Measurements from ENCODE around the gene FAM149A.

Gene FAM149A

GRCh38 chr4:186158966-186159365 lies 54.5 kb downstream of the FAM149A start:
- H3K9me3 ChIP-seq (ENCODE audit: insufficient read depth, low read length) = no peaks in the 10 kb centered on the region
- H3K9ac ChIP-seq (ENCODE audit: insufficient read length, low read depth) = no peak overlapping the region
- H3K27me3 ChIP-seq (ENCODE audit: insufficient read depth, insufficient read length) = no peaks in the 10 kb centered on the region
- TF ChIP-seq YY1 (IDR thresholded peaks at IDR 0.05; ENCODE audit: insufficient read depth, insufficient read length) (no peak), SUZ12 (IDR thresholded peaks at IDR 0.05; ENCODE audit: extremely low read depth, insufficient read depth, insufficient read length) (no peak), ZNF274 (IDR thresholded peaks at IDR 0.05; ENCODE audit: low read depth, low read length) (no peak)
- no peak overlapping the region for H3K4me3 ChIP-seq (ENCODE audit: insufficient read length, low read depth)
- H3K36me3 ChIP-seq (ENCODE audit: insufficient read depth, insufficient read length, low read length) = no peaks in the 10 kb centered on the region
- no peak for DNase-seq (ENCODE audit: low read depth, low spot score)
- peaks cover 3% of the 10 kb centered on the region for H3K4me1 ChIP-seq (ENCODE audit: insufficient read depth, insufficient read length)

GRCh38 chr4:186159613-186160012 lies 55.1 kb downstream of the FAM149A start:
- no peak for DNase-seq (ENCODE audit: low read depth, low spot score)
- H3K9ac ChIP-seq (ENCODE audit: insufficient read length, low read depth) = no peak overlapping the region
- no peak overlapping the region for H3K4me3 ChIP-seq (ENCODE audit: insufficient read length, low read depth)
- H3K36me3 ChIP-seq (ENCODE audit: insufficient read depth, insufficient read length, low read length) = no peaks in the 10 kb centered on the region
- H3K9me3 ChIP-seq (ENCODE audit: insufficient read depth, low read length) = no peaks in the 10 kb centered on the region
- H3K4me1 ChIP-seq (ENCODE audit: insufficient read depth, insufficient read length) = peaks cover 3% of the 10 kb centered on the region
- H3K27me3 ChIP-seq (ENCODE audit: insufficient read depth, insufficient read length) = no peaks in the 10 kb centered on the region
- TF ChIP-seq ZNF274 (IDR thresholded peaks at IDR 0.05; ENCODE audit: low read depth, low read length) = no peak
- TF ChIP-seq SUZ12 (IDR thresholded peaks at IDR 0.05; ENCODE audit: extremely low read depth, insufficient read depth, insufficient read length) = no peak
- no peak for TF ChIP-seq YY1 (IDR thresholded peaks at IDR 0.05; ENCODE audit: insufficient read depth, insufficient read length)

GRCh38 chr4:186161138-186161537 lies 56.6 kb downstream of the FAM149A start:
- no peak overlapping the region for H3K4me3 ChIP-seq (ENCODE audit: insufficient read length, low read depth)
- no peaks in the 10 kb centered on the region for H3K9me3 ChIP-seq (ENCODE audit: insufficient read depth, low read length)
- peaks cover 3% of the 10 kb centered on the region for H3K4me1 ChIP-seq (ENCODE audit: insufficient read depth, insufficient read length)
- H3K27me3 ChIP-seq (ENCODE audit: insufficient read depth, insufficient read length) = no peaks in the 10 kb centered on the region
- no peaks in the 10 kb centered on the region for H3K36me3 ChIP-seq (ENCODE audit: insufficient read depth, insufficient read length, low read length)
- H3K9ac ChIP-seq (ENCODE audit: insufficient read length, low read depth) = no peak overlapping the region
- no peak for DNase-seq (ENCODE audit: low read depth, low spot score)
- TF ChIP-seq YY1 (IDR thresholded peaks at IDR 0.05; ENCODE audit: insufficient read depth, insufficient read length) (no peak), SUZ12 (IDR thresholded peaks at IDR 0.05; ENCODE audit: extremely low read depth, insufficient read depth, insufficient read length) (no peak), ZNF274 (IDR thresholded peaks at IDR 0.05; ENCODE audit: low read depth, low read length) (no peak)

- no peaks in the 10 kb centered on the region for H3K36me3 ChIP-seq (ENCODE audit: insufficient read depth, insufficient read length, low read length)
- no peaks in the 10 kb centered on the region for H3K27me3 ChIP-seq (ENCODE audit: insufficient read depth, insufficient read length)
- H3K9ac ChIP-seq (ENCODE audit: insufficient read length, low read depth) = no peak overlapping the region
- TF ChIP-seq SUZ12 (IDR thresholded peaks at IDR 0.05; ENCODE audit: extremely low read depth, insufficient read depth, insufficient read length) = no peak
- TF ChIP-seq YY1 (IDR thresholded peaks at IDR 0.05; ENCODE audit: insufficient read depth, insufficient read length) = no peak
- TF ChIP-seq ZNF274 (IDR thresholded peaks at IDR 0.05; ENCODE audit: low read depth, low read length) = no peak
- DNase-seq (ENCODE audit: low read depth, low spot score) = no peak
- no peaks in the 10 kb centered on the region for H3K9me3 ChIP-seq (ENCODE audit: insufficient read depth, low read length)
- no peak overlapping the region for H3K4me3 ChIP-seq (ENCODE audit: insufficient read length, low read depth)
- H3K4me1 ChIP-seq (ENCODE audit: insufficient read depth, insufficient read length) = no peaks in the 10 kb centered on the region
Measured at GRCh38 chr4:186166852-186167512, 62.5 kb downstream of the FAM149A start.

- no peak overlapping the region for H3K4me3 ChIP-seq (ENCODE audit: insufficient read length, low read depth)
- H3K4me1 ChIP-seq (ENCODE audit: insufficient read depth, insufficient read length) = no peaks in the 10 kb centered on the region
- TF ChIP-seq ZNF274 (IDR thresholded peaks at IDR 0.05; ENCODE audit: low read depth, low read length) = no peak
- TF ChIP-seq YY1 (IDR thresholded peaks at IDR 0.05; ENCODE audit: insufficient read depth, insufficient read length) = no peak
- TF ChIP-seq SUZ12 (IDR thresholded peaks at IDR 0.05; ENCODE audit: extremely low read depth, insufficient read depth, insufficient read length) = no peak
- no peak for DNase-seq (ENCODE audit: low read depth, low spot score)
- H3K9ac ChIP-seq (ENCODE audit: insufficient read length, low read depth) = no peak overlapping the region
- no peaks in the 10 kb centered on the region for H3K36me3 ChIP-seq (ENCODE audit: insufficient read depth, insufficient read length, low read length)
- H3K9me3 ChIP-seq (ENCODE audit: insufficient read depth, low read length) = no peaks in the 10 kb centered on the region
- H3K27me3 ChIP-seq (ENCODE audit: insufficient read depth, insufficient read length) = no peaks in the 10 kb centered on the region
Measured at GRCh38 chr4:186167605-186168004, 63.1 kb downstream of the FAM149A start.

GRCh38 chr4:186168750-186169149 lies 64.2 kb downstream of the FAM149A start:
- H3K9ac ChIP-seq (ENCODE audit: insufficient read length, low read depth) = no peak overlapping the region
- no peaks in the 10 kb centered on the region for H3K27me3 ChIP-seq (ENCODE audit: insufficient read depth, insufficient read length)
- no peak for DNase-seq (ENCODE audit: low read depth, low spot score)
- TF ChIP-seq YY1 (IDR thresholded peaks at IDR 0.05; ENCODE audit: insufficient read depth, insufficient read length) (no peak), ZNF274 (IDR thresholded peaks at IDR 0.05; ENCODE audit: low read depth, low read length) (no peak), SUZ12 (IDR thresholded peaks at IDR 0.05; ENCODE audit: extremely low read depth, insufficient read depth, insufficient read length) (no peak)
- no peak overlapping the region for H3K4me3 ChIP-seq (ENCODE audit: insufficient read length, low read depth)
- H3K4me1 ChIP-seq (ENCODE audit: insufficient read depth, insufficient read length) = no peaks in the 10 kb centered on the region
- no peaks in the 10 kb centered on the region for H3K9me3 ChIP-seq (ENCODE audit: insufficient read depth, low read length)
- no peaks in the 10 kb centered on the region for H3K36me3 ChIP-seq (ENCODE audit: insufficient read depth, insufficient read length, low read length)

GRCh38 chr4:186169333-186169944 lies 64.9 kb downstream of the FAM149A start:
- H3K36me3 ChIP-seq (ENCODE audit: insufficient read depth, insufficient read length, low read length) = no peaks in the 10 kb centered on the region
- no peaks in the 10 kb centered on the region for H3K4me1 ChIP-seq (ENCODE audit: insufficient read depth, insufficient read length)
- H3K9ac ChIP-seq (ENCODE audit: insufficient read length, low read depth) = no peak overlapping the region
- DNase-seq (ENCODE audit: low read depth, low spot score) = no peak
- TF ChIP-seq SUZ12 (IDR thresholded peaks at IDR 0.05; ENCODE audit: extremely low read depth, insufficient read depth, insufficient read length) (no peak), YY1 (IDR thresholded peaks at IDR 0.05; ENCODE audit: insufficient read depth, insufficient read length) (no peak), ZNF274 (IDR thresholded peaks at IDR 0.05; ENCODE audit: low read depth, low read length) (no peak)
- no peaks in the 10 kb centered on the region for H3K9me3 ChIP-seq (ENCODE audit: insufficient read depth, low read length)
- no peaks in the 10 kb centered on the region for H3K27me3 ChIP-seq (ENCODE audit: insufficient read depth, insufficient read length)
- H3K4me3 ChIP-seq (ENCODE audit: insufficient read length, low read depth) = no peak overlapping the region

All from NT2/D1 (cell line).